Hypothalamus (tissue), 51 donors: ENCODE data around the gene GOLGA8K.
"Not testable (repeated sequence)": the region's sequence is repeated elsewhere in the genome, so short reads cannot be mapped to it uniquely, and the experiment has no call there.

ENCODE experiments used
- DNase-seq, 51 donors: peaks; one replicate each; lab custom pipeline; 2025; lab: John Stamatoyannopoulos, UW

Gene GOLGA8K

GRCh38 chr15:32403192-32403591, at the start of gene GOLGA8K:
TSS of gene GOLGA8K (minus strand) at chr15:32403292. CDS start at chr15:32403194, 98 bp downstream.
- not testable (repeated sequence) for DNase-seq

GRCh38 chr15:32440445-32440977, 37.4 kb upstream of the GOLGA8K start:
- DNase-seq: not testable (repeated sequence)

GRCh38 chr15:32434102-32434963, 31.2 kb upstream of the GOLGA8K start:
- DNase-seq: not testable (repeated sequence)

GRCh38 chr15:32427635-32428034, 24.5 kb upstream of the GOLGA8K start:
- not testable (repeated sequence) for DNase-seq

GRCh38 chr15:32426511-32426910, 23.4 kb upstream of the GOLGA8K start:
- DNase-seq: not testable (repeated sequence)

GRCh38 chr15:32407903-32408302, 4.8 kb upstream of the GOLGA8K start:
- not testable (repeated sequence) for DNase-seq

- not testable (repeated sequence) for DNase-seq
These were observed 6.6 kb downstream of the GOLGA8K start for GRCh38 chr15:32396522-32396921.

- DNase-seq: not testable (repeated sequence)
These were observed 8.3 kb downstream of the GOLGA8K start for GRCh38 chr15:32394745-32395144.

GRCh38 chr15:32388050-32388648, 14.9 kb downstream of the GOLGA8K start:
- not testable (repeated sequence) for DNase-seq

- not testable (repeated sequence) for DNase-seq
These were observed 17.1 kb downstream of the GOLGA8K start for GRCh38 chr15:32385823-32386495.

GRCh38 chr15:32374185-32374584, 28.9 kb downstream of the GOLGA8K start:
- DNase-seq: not testable (repeated sequence)

- DNase-seq: not testable (repeated sequence)
These were observed 29.4 kb downstream of the GOLGA8K start for GRCh38 chr15:32373707-32374106.

- not testable (repeated sequence) for DNase-seq
These were observed 31.0 kb downstream of the GOLGA8K start for GRCh38 chr15:32372075-32372474.

- not testable (repeated sequence) for DNase-seq
These were observed 32.6 kb downstream of the GOLGA8K start for GRCh38 chr15:32370526-32370925.

GRCh38 chr15:32370064-32370463, 33.0 kb downstream of the GOLGA8K start:
- DNase-seq: not testable (repeated sequence)

GRCh38 chr15:32366492-32366891, 36.6 kb downstream of the GOLGA8K start:
- not testable (repeated sequence) for DNase-seq

GRCh38 chr15:32365955-32366354, 37.1 kb downstream of the GOLGA8K start:
- DNase-seq: not testable (repeated sequence)

GRCh38 chr15:32364944-32365343, 38.1 kb downstream of the GOLGA8K start:
- not testable (repeated sequence) for DNase-seq

- DNase-seq: not testable (repeated sequence)
These were observed 39.6 kb downstream of the GOLGA8K start for GRCh38 chr15:32363449-32363848.

- DNase-seq: not testable (repeated sequence)
These were observed 41.4 kb downstream of the GOLGA8K start for GRCh38 chr15:32361662-32362061.

GRCh38 chr15:32358462-32358861, 44.6 kb downstream of the GOLGA8K start:
- not testable (repeated sequence) for DNase-seq
